Retinal pigment epithelial cell (primary cell): ENCODE measurements around the gene SMIM20.

ENCODE experiments used
- DNase-seq: peaks from one replicate; pipeline ENCODE4 v3.0.0-alpha.2; 2010; ENCODE audit warnings: low read depth
- H3K4me3 ChIP-seq: 2 replicates; pipeline ENCODE4 v1.5.1; 2011; ENCODE audit warnings: mild to moderate bottlenecking, low read length, control low read depth, moderate library complexity
- CTCF ChIP-seq: conservative IDR thresholded peaks from 2 replicates; pipeline ENCODE4 v1.5.1; 2011; ENCODE audit warnings: low read depth, low read length, control low read depth, inconsistent platforms

Gene SMIM20

GRCh38 chr4:25928379-25929297 lies 14.6 kb downstream of the SMIM20 start:
- no peak overlapping the region for H3K4me3 ChIP-seq
- TF ChIP-seq CTCF = no peak
- DNase-seq = no peak

- TF ChIP-seq CTCF = no peak
- no peak for DNase-seq
- H3K4me3 ChIP-seq = no peak overlapping the region
These were observed 15.3 kb downstream of the SMIM20 start for GRCh38 chr4:25929298-25929686.

- H3K4me3 ChIP-seq = no peak overlapping the region
- TF ChIP-seq CTCF = no peak
- DNase-seq = no peak
These were observed 16.8 kb downstream of the SMIM20 start for GRCh38 chr4:25930731-25931354.

GRCh38 chr4:25936696-25937095 lies 22.7 kb downstream of the SMIM20 start:
- TF ChIP-seq CTCF = no peak
- DNase-seq = no peak
- H3K4me3 ChIP-seq = no peak overlapping the region

DNA sequence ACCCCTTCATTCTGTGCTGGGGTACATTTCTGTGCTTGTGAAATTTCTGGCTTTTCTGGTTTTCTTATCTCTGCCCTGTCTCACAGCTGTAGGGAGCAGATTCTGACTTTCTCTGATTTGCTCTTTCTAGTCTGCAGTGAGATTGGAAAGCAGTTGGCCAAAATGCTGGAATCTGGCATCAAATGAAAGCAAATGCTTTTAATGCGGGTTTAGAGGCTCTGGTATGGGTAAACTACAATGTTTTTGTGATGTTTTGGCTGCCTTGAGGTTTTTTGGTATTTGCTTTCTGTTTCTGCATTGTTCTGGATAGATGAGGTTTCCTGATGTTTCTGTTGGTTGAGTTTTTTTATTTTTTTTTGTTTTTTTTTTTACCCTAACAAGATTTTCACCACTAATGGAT lies 23.8 kb downstream of the SMIM20 start:
- TF ChIP-seq CTCF = no peak
- H3K4me3 ChIP-seq = no peak overlapping the region
- DNase-seq = no peak

DNA sequence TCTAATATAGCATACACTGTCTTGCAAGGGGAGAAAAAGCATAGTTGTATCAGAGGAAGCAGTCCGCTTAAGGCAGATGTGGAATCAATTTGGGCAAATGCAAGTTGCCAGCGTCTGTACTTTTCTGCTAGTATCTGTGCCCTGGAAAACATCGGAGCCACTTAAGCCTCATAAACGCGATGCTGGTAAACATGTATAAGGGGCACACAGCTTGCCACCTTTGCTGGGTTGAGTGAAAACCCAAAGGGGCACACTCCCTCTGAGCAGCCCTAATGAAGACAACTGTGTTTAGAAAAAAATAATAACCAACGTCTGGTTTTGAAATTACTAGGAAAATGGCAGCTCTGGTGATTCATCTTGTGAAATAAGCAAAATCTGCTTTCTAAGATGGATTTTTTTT lies 24.3 kb downstream of the SMIM20 start:
- no peak for DNase-seq
- TF ChIP-seq CTCF = no peak
- H3K4me3 ChIP-seq = no peak overlapping the region

DNA sequence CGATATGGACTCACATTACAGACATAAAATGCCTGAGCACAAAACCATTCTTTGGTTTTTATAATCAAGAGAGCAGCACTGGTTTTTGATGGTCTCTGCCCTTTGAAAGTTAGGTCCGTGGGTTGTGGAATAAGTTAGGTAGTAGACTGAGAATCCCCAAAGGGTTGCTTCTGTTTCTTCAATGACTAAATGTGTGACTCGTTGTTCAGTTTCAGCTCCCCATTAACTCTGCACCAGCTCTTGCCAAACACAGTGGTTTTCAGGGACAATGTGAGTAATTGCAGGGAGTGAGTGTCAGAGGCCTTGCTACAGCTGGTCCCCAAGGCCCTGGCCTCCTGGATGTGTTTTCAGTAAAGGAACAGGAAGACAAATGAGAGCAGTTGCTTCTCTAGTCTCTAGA lies 24.8 kb downstream of the SMIM20 start:
- TF ChIP-seq CTCF = no peak
- H3K4me3 ChIP-seq = no peak overlapping the region
- DNase-seq = no peak
